ENCODE data around the gene TXNRD1.
"Not testable (repeated sequence)": the region's sequence is repeated elsewhere in the genome, so short reads cannot be mapped to it uniquely, and the experiment has no call there.

TXNRD1 gene

GRCh38 chr12:104242546-104243206 is 27.1 kb downstream of the TXNRD1 start:
- DNase-seq: no peak

GRCh38 chr12:104243551-104243950 is 28.0 kb downstream of the TXNRD1 start:
- no peak for DNase-seq

DNA sequence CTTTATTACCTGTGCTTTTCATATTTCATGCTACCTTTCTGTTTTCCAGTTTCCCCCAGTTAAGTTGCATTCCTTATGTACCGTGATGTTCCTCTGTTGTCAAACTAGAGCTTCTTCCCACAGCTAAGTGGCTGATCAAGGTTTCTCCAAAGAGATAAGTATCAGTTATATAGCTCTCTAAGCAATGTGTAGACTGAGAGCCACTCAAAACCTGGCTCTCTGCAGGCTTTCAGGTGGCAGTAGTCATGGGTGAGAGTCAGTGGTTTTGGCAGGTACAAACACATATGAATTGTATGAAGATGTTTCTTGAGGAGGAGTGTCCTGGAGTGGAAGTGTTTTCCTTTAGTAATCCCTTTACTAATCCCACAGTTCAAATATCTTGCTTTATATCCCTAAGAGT is 28.4 kb downstream of the TXNRD1 start:
- no peak for DNase-seq

GRCh38 chr12:104247698-104248097 is 32.1 kb downstream of the TXNRD1 start:
- no peak for DNase-seq

- no peak for DNase-seq
These were observed 32.9 kb downstream of the TXNRD1 start for GRCh38 chr12:104248444-104248843.

DNA sequence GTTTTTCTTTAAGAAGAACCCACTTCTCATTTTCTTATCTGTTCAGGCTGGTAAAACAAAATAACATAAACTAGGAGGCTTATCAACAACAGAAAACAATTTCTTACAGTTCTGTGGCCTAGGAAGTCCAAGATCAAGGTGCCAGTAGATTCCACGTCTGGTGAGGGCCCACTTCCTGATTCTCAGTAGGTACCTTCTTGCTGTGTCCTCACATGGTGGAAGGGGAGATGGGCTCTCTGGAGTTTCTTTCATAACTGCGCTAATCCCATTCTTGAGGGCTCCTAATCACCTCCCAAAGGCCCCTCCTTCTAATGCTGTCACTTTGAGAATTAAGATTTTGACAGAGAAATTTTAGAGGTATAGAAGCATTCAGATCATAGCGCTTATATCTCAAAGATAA is 33.4 kb downstream of the TXNRD1 start:
- no peak for DNase-seq

DNA sequence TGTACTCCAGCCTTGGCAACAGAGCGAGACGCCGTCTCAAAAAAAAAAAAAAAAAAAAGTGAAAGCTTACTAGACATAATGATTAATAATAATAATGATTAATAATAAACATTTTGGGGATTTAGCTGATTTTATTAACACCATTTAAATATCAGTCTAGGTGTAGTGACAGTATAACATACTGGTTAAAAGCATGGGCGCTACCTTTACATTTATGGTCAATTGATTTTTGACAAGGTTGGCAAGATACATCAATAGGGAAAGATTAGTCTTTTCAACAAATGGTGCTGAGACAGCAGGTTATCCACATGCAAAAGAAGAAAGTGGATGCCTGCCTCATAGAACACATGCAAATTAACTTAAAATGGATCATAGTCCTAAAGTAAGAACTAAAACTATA is 34.3 kb downstream of the TXNRD1 start:
- no peak for DNase-seq

- DNase-seq: no peak
These were observed 35.0 kb downstream of the TXNRD1 start for GRCh38 chr12:104250366-104251125.

DNA sequence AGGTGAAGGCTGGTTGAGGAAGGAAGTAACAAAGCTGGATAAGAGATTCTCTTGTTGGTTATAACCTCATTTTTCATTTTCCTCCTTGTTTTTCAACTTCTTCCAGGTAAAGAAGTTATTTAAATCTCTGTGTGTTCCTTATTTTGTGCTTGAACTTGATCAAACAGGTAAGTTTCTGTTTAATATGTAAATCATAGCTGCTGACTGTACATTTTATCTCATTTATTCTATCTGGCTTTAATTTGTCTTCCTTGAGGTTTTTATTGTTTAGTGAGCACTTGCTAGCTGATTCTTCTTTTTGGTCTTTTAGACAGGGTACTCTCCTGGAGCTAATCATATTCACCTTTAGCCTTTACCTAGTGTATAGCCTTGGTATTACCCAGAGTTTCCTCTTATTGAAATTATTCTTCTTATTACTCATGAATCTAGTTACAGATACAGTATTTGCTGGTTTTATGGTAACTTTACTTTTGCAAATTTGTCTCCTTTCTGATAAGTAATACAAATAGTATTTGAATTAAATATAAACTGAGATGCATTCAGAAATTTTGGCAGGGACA is 42.4 kb downstream of the TXNRD1 start:
- DNase-seq: no peak

DNA sequence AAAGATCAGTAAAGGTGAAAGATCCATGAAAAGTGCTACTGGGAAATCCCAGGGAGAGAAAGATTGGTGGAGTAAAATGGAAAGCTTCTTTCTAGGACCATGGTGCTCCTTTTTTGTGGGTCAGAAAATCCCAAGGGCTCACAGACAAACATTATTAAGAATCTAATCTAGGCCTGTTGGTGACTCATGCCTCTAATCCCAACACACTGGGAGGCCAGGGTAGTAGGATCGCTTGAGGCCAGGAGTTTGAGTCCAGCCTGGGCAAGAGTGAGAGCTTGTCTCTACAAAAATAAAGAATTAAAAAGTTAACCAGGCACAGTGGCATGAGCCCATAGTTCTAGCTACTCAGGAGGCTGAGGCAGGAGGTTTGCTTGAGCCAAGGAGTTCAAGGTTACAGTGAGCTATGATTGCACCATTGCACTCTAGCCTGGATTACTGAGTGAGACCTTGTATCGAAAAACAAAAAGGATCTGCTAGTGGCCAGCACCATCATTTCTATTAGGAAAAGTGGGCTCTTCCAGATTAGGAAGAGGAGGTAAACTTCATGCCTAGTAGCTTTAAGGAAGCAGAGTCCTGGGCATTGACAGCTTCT is 43.0 kb downstream of the TXNRD1 start:
- DNase-seq: no peak

- DNase-seq: no peak
These were observed 47.4 kb downstream of the TXNRD1 start for GRCh38 chr12:104263026-104263425.

DNA sequence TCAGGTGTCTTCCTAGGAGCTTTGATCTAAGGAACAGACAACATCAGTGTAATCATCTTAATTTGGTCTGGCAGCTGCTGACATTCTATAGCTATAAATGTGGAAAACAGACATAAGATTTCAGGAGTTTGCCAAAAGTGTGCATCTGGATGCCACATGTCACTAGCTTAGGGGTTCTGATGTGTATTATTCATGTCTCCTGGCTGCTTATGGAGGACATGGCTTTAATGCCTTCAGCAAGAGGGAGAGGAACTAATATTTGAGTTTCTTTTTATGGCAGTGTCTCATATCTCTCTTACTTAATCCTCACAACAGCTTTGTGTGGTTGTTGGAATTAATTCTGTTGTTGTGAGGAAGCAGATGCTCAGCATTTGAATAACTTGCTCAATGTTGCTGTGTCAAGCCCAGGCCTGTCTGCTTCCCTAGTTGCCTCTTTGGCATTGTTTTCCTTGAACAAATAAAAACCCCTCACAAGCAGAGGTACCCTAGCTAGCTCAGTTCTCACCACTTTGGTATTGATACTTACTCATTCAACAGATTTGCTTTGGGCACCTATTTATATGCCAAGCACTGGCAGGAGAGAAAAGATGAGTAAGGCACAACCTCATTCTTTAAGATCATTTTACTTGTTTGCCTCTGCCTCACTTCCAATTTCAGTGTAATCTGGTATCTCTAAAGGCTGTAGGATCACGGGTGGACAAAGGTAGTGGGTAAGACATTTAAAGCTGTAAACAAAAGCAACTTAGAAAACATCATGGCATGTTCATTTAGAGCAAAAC is 48.2 kb downstream of the TXNRD1 start:
- no peak for DNase-seq

- not testable (repeated sequence) for DNase-seq
These were observed 49.9 kb downstream of the TXNRD1 start for GRCh38 chr12:104265436-104265835.

DNA sequence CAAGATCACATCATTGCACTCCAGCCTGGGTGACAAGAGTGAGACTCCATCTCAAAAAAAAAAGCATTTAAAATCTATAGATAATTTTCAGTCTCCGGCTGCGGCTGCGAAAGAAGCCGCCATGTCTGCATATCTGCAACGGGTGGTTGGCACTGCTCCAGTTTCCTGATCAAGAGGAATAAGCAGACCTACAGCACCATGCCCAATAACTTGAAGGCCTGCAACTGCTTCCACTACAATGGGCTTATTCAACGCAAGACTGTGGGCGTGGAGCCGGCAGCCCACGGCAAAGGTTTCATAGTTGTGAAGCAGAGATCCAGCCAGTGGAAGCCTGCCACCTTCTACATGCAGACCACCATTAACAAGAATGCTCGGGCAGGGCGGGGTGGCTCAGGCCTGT is 57.4 kb downstream of the TXNRD1 start:
- no peak for DNase-seq

DNA sequence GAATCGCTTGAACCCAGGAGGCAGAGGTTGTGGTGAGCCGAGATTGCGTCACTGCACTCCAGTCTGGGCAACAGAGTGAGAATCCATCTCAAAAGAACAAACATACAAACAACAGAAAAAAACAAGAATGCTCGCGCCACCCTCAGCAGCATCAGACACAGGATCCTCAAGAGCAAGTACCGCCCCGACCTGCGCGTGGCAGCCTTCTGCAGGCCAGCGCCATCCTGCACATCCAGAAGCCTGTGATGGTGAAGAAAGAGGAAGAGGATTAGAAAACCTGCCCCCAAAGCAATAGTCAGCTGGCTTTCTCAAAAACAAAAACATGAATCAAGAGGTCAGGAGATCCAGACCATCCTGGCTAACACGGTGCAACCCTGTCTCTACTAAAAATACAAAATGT is 57.9 kb downstream of the TXNRD1 start:
- no peak for DNase-seq

- no peak for DNase-seq
These were observed 59.2 kb downstream of the TXNRD1 start for GRCh38 chr12:104274811-104275210.

DNA sequence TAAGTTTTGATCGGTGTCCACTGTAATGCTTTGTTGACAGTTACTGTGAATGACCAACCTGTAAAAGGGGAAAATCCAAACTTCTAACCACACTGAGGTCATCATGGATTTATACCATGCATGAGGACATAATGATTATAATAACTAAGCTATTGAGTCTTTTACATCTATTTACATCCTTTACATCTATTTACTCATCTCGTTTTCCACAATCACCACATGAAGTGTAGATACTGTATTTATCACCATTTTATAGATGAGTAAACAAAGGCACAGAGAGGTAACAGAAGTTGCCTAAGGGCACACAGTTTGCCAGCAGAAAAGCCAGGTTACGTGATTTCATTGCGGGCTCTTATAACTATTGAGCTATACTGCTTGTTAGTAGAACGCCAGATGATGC is 60.1 kb downstream of the TXNRD1 start:
- DNase-seq: no peak

DNA sequence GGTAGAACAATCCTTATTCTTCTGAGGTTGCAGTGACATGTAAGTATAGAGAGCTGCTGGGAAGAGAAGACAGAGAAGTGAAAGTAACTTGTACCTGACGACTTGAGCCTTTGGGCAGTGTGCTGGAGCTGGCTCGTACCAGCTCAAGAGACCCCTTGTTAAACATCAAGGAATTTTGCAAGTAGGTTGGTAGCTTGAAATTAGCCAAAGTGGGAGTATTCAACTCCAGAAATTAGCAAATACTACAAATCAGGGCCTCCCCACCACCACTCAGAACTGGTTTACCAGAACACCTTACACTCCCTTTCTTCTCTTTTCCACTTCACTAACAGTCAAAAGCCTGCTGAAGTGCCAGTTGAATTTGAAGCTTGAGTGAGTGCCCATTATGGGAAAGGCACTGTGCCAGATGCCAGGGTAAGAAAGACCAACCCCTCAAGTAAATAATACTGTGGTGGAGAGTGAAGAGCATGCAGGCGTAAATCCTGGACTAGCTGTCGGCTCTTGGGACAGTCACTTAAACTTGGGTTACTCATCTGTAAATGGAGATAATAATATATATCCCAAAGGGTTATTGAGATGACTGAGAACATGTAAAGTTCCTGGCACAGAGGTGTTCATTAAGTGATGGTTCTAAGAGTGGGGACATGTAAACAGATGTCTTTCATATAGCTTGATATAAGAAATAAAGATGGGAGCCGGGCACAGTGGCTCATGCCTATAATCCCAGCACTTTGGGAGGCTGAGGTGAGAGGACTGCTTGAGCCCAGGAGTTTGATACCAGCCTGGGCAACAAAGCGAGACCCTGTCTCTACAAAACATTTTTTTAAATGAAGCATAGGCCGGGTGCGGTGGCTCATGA is 60.9 kb downstream of the TXNRD1 start:
- DNase-seq: no peak

DNA sequence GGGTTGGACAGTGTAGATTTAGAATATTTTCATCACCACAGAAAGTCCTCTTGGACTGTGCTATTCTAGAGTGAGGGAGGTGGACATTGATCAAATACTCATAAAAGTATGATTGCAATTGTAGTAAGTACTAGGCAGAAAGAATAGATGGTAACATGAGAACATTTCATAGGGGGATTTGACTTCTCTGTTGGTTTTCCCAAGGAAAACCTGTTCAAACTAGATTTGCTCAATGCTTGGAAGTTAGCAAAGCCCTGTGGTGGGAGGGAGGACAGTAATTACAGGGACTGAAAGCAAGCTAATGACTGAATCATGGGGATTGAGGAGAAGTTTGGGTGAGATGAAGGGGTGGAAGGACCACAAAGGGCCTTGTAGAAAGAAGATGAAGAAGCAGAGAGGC is 63.6 kb downstream of the TXNRD1 start:
- no peak for DNase-seq

GRCh38 chr12:104280111-104280510 is 64.5 kb downstream of the TXNRD1 start:
- no peak for DNase-seq

DNA sequence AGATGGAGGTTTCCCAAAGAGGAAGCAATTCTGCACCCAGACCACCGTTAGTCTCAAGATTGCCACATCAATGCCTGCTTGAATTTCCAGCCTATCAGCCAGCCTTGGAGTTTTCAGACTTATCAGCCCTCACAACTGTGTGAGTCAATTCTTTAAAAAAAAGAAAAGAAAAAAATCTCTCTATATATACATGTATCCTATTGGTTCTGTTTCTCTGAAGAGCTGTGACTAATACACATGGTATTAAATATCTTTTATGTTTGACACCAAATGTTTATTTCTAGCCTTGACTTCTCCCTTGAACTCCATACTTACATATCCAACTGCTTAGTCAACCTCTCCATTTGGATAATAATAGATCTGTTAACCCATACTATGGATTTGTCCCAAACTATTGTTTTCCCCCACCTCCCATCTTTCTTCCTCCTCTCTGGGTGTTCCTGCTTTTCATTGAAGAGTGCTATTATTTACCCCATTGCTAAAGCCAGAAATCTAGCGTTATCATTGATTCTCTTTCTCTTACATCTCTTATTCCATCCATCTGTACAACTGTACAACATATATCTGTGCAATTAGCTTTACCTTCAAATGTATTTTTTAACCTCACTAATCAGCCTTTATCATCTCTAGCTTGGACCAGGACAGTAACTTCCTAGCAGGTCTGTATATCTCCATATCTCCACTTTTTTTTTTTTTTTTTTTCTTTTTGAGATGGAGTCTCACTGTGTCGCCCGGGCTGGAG is 65.3 kb downstream of the TXNRD1 start:
- no peak for DNase-seq
